UCSD-AML1 (cell line): Measurements from ENCODE around the gene RBBP5.

Experiments used
- DNase-seq: peaks from one replicate; lab custom pipeline; 2025; ENCODE audit not compliant: unreplicated experiment; lab: John Stamatoyannopoulos, UW

RBBP5 gene

DNA sequence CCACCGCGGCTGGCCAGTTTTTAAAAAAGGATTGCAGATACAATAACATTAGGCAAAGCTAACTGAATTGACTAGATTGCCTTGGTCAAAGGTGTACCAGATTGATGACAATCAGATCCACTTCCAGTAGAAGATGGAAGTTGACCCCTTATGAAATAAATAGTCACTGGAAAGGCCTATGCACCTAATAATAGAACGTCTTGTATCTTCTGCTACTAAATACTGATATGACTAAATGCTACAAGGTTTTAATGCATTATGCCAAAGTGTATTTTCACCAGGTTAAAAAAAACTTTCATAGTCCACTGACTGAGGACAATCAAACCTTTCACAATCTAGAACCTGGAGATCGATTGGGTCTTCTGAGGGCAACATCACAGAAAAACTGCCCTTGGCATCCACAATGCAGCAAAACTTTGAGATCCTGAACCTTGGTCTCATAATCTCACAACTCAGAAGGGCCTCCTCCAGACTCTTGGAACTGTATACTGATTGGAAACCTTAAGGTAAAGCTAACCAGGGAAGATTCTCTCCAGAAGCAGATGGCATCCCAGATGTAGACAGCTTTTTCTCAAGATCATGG, 7.8 kb upstream of the RBBP5 start:
- DNase-seq, result no peak

- no peak for DNase-seq
These were observed 6.3 kb upstream of the RBBP5 start for GRCh38 chr1:205128050-205128449.

DNA sequence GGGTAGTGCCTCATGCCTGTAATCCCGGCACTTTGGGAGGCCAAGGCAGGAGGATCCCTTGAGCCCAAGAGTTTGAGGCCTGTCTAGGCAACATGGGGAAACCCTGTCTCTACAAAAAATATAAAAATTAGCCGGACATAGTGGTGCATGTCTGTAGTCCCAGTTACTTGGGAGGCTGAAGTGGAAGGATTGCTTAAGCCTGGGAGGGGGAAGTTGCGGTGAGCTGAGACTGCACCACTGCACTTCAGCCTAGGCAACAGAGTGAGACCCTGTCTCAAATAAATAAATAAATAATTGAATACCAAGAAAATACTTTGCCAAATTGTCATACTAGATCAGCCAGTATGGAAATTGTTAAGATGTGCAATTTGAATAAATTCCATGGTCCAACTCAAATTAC, 5.9 kb upstream of the RBBP5 start:
- no peak for DNase-seq

DNA sequence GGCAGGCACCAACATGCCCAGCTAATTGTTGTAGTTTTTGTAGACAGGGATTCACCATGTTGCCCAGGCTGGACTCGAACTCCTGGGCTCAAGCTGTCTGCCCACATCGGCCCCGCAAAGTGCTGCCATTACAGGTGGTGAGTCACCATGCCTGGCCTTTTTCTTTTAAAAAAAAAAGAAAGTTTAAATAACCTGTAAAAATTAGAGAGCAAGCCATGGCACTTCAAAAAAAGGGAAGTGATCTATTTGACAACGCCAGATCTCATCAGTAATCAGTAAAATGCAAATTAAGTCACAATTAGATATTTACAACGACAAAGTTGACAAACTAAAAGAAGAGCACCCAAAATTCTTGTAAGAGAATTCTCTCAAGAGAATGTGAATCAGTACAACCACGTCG, 2.9 kb upstream of the RBBP5 start:
- DNase-seq, result no peak

DNA sequence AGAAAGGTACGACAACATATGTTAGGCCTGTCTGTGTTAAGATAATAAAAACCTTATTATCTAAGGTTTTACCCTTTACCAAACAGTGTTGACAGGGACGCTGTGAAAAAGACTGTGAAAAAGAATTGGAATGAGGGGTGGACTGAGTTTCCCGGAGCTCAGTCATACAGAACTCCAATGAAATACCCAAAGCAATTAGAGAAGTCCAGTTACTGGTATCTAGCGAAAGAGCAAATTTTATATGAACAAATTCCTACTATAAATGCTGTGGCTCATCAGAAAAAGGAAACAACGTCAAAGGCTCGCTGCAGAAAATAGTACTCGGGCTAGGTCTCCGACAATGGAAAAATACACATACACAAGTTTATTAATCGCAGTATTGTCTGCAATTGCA, 708 bp upstream of the RBBP5 start:
- no peak for DNase-seq

DNA sequence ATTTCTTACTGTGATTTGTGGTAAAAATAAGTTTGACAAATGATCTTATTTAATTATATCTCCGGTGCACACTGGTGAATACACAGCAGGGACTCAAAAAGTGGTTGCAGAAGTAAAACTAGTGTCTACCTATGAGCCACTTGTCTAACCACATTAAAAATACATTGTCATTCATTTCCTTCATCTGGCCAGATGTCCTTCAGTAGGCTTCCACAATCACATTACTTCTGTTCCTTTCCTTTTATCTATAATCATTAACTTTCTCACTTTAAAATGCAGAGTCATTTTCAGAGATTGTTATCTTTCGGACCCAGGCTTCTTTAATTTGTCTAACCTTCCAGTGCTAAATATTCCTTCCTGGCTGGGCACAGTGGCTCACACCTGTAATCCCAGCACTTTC, 3.0 kb downstream of the RBBP5 start:
- no peak for DNase-seq

- no peak for DNase-seq
These were observed 10.4 kb downstream of the RBBP5 start for GRCh38 chr1:205111354-205111753.

DNA sequence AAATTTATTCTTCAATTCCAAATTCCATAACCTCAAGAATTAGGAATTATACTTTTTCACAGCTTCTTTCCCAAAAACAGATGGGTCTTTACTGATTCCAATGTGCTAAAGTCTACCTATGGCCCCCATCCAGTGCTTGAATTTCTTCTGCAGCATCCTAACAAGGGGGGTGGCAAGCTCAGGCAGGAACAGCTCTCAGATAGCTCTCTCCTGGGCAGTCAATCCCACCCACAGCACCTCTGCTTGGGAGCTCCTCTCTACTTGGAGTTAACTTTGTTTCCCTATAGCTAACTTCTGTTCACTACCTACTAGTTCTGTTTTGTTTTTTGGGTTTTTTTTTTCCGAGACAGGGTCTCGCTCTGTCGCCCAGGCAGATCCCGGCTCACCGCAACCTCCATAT, 12.1 kb downstream of the RBBP5 start:
- no peak for DNase-seq

DNA sequence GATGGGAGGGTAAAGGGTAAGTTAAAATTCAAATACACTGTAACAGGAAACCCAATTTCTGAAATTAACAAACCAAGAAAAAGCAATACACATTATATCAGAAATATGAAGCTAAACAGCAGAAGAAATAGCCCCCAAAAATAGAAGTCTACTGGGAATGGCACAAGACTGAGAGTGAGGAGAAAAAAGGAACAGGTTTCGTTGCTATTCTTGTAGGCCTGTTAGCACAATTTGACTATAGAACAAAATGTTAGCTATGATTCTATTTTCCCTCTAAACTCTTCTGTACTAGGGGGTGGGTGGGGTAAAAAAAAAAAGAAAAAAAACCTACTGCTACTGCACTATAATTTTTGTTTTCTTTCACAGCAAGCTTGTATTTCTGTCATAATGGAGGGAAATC, 12.5 kb downstream of the RBBP5 start:
- no peak for DNase-seq

DNA sequence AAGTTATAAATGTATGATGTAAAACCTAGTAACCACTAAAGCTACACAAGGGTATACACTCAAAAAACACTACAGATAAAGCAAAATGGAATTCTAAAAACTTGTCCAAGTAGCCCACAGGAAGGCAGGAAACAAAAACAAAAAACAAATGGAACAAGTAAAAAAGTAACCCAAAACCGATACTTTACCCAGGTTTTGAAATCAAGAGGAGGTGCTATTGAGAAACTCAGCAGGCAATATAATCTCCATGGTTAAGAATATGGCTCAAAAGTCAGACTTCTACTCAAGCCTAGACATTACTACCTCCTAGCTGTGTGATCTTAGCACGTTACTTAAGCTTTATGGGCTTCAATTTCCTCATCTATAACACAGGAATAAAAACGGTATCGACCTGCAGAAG, 13.3 kb downstream of the RBBP5 start:
- no peak for DNase-seq

- no peak for DNase-seq
These were observed 14.5 kb downstream of the RBBP5 start for GRCh38 chr1:205107327-205107726.

DNA sequence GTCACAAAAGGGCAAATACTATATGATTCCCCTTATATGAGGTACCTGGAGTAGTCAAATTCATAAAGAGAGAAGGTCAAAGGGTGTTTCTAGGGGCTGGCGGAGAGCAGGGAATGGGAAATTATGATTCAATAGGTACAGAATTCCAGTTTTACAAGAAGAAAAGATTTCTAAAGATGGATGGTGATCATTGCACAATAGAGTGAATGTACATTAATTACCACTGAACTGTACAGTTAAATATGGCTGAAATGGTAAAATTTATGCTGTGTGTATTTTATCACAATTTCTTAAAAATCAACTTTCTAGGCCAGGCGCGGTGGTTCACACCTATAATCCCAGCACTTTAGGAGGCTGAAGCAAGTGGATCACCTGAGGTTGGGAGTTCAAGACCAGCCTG, 19.4 kb downstream of the RBBP5 start:
- DNase-seq, result no peak

GRCh38 chr1:205098242-205098641, 23.5 kb downstream of the RBBP5 start:
- no peak for DNase-seq

DNA sequence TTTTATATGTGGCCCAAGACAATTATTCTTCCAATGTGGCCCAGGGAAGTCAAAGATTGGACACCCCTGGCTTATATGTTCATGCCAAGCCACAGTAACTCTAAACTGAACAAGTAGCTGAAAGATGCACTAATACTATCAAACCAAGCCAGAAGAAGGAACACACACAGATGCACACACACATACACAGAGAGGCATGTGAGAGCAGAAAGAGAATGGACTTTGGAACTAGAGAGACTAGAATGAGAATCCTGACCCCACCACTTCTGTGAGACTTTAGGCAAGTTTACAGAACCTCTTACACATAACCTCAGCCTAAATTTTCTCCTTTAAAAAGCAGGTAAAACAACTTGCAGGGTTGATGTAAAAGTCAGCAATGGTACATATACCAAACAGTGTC, 26.4 kb downstream of the RBBP5 start:
- no peak for DNase-seq

DNA sequence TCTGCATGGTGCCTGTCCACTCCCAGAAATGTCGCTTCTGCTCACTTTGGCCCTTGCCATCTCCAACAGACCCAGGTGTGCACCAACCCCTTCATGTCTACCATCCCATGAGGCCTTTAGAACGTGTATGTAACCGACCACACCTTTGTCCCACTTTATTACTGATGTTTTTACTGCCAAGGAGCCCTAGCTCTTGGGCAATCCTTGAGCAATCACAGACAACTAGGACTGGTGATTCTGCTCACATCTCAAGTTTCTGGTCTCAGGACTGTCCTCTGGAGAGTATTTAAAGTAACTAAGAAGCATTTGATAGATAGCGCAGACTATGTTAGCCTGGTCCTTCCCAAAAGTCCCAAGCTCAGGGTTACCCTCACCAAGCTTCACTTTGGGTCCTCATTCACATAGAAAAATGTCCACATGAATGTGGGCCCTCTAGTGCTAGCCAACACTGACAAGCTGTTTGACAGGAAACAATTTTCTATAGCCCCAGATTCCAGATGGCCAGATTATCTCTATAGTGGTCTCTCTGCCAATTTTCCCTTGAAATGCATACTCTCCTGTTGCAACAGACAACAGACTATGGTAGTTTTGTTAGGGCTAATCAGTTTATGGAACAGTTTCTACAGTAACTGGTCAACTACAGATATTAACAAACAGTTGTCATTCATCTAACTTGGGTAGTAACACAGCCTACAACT, 30.6 kb downstream of the RBBP5 start:
- no peak for DNase-seq

- DNase-seq, result no peak
These were observed 33.4 kb downstream of the RBBP5 start for GRCh38 chr1:205088341-205088740.

DNA sequence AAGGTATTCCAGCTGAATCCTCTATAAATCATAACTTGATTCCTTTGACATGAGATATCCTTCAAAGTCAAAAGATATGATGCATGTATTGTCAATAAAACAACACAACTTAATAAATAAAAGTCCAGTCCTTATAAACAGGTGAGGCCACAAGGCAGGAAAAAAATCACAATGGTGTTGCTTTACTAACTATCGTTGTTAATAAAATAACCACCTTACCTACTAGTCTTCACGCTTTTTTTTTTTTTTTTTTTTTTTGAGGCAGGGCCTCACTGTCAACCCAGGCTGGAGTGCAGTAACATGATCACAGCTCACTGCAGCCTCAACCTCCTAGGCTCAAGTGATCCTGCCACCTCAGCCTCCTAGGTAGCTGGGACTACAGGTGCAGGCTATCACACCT, 37.4 kb downstream of the RBBP5 start, which contains the start of gene TMEM81:
Gene TMEM81 (minus strand): TSS at position 101 of the 400 bp plus-strand sequence. CDS start 140 bp downstream, outside the sequence.
- DNase-seq, result no peak

- no peak for DNase-seq
These were observed 39.3 kb downstream of the RBBP5 start for GRCh38 chr1:205082431-205082830.

DNA sequence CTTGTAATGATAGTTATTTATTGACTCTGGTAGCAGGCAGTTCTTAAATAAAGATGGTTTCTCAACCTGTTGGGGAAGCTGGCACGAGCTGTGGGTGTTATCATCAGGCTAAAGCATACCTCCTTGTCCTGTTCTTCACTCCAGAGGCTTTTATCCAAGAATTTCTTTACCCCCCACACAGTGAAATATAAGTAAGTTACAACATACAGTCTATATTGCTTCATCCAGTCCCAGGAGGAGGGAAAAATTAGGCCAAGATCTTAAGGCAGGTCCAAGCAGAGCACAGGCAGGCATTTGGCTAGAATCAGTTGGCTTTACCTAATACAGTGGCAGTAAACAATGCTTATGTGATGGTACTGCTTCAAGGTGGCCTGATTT, 43.9 kb downstream of the RBBP5 start:
- DNase-seq, result no peak

GRCh38 chr1:205077158-205077933, 44.4 kb downstream of the RBBP5 start:
- no peak for DNase-seq

DNA sequence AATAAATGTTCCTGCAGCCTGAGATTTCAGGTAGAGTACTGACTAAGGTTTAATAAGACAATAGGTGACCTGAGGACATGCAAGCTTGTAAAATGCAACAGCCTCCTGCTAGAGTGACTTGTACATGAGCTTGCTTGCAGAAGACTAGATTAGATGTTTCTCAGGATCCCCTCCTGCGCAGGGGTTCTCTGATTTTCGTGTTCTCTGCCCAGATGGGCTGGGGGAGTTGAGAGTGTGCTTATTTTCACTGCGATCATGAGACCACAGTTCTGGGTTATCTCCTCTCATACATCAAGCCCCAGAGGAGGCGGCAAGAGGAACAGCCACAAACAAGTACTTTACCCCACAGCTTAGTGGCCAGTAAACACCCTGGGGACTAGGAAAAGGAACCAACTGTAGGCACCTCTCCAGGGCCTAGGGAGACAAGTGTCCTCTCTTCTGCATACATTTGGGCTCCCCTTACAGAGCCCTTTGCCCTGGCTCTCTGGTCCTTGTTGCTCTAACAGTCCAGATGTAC, 45.5 kb downstream of the RBBP5 start:
- DNase-seq, result no peak

- DNase-seq, result no peak
These were observed 46.1 kb downstream of the RBBP5 start for GRCh38 chr1:205075642-205076155.
